AG09319 (cell line): ENCODE results near the gene RTP2.

Source experiments
- DNase-seq: peaks from one replicate; pipeline ENCODE4 v3.0.0-alpha.2; 2010; ENCODE audit warnings: low read depth; ENCODE audit errors: extremely low read depth
- TF ChIP-seq, protein P1 (sequence below): IDR thresholded peaks from 2 replicates; pipeline ENCODE4 v1.5.1; 2011; ENCODE audit warnings: low read depth, mild to moderate bottlenecking, inconsistent platforms, low read length, moderate library complexity

Gene RTP2, protein sequence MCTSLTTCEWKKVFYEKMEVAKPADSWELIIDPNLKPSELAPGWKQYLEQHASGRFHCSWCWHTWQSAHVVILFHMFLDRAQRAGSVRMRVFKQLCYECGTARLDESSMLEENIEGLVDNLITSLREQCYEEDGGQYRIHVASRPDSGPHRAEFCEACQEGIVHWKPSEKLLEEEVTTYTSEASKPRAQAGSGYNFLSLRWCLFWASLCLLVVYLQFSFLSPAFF

DNA sequence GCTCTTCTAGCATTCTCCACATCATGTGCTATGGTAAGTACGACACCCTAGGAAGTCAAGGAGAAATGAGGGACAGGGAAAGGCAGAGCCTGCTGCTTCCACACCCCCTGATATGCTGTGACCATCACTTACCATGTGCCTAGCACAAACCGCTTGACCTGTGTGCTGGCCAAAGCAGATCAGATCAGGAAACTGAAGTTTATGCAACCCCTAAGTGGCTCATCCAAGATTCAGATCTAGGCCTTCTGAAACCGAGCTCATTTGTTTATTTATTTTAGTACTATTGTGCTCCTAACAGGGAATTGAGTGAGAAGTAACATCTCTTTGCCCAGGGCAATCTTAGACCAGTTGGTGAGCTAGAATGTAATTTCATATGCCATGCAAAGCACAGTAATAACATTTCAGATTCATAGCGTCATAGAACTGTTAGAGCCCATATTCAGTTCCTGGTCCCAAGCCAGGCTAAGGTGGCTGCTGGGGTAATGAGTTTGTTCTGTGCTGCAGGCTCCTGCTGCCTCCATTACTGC lies at the start of gene RTP2:
RTP2 (minus strand) TSS at position 51 of the 527 bp plus-strand sequence. CDS start 429 bp downstream, outside the sequence.
- DNase-seq = peak; percentile 23
- TF ChIP-seq, protein P1, sequence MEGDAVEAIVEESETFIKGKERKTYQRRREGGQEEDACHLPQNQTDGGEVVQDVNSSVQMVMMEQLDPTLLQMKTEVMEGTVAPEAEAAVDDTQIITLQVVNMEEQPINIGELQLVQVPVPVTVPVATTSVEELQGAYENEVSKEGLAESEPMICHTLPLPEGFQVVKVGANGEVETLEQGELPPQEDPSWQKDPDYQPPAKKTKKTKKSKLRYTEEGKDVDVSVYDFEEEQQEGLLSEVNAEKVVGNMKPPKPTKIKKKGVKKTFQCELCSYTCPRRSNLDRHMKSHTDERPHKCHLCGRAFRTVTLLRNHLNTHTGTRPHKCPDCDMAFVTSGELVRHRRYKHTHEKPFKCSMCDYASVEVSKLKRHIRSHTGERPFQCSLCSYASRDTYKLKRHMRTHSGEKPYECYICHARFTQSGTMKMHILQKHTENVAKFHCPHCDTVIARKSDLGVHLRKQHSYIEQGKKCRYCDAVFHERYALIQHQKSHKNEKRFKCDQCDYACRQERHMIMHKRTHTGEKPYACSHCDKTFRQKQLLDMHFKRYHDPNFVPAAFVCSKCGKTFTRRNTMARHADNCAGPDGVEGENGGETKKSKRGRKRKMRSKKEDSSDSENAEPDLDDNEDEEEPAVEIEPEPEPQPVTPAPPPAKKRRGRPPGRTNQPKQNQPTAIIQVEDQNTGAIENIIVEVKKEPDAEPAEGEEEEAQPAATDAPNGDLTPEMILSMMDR = no peak

DNA sequence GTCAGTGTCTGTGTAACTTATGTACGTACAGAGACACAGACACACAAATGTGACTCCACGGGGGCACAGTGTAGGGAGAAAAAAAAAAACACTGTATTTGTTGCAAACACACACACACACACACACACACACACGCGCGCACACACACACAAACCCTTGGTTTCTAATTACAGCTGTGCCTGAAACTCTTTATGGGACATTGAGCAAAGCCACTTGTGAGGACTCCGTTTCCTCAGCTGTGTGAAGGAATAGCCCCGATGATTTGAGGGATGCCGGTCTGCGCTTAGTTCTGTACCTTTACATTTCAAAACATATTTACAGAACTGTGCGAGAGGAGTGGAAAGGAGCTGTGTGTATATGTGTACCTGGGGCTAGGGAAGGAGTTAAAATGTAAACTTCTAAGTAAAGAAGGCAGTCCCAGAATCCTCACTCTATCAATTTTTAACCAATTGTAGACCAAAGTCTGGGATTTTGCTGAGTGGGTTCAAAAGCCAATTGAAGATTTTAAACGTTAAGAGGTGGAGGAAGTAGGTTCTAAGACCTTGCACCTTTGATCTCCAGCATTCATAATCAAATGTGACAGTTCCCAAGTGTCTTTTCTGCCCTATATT lies 48.3 kb upstream of the RTP2 start:
- TF ChIP-seq, protein P1 = no peak
- DNase-seq = no peak

DNA sequence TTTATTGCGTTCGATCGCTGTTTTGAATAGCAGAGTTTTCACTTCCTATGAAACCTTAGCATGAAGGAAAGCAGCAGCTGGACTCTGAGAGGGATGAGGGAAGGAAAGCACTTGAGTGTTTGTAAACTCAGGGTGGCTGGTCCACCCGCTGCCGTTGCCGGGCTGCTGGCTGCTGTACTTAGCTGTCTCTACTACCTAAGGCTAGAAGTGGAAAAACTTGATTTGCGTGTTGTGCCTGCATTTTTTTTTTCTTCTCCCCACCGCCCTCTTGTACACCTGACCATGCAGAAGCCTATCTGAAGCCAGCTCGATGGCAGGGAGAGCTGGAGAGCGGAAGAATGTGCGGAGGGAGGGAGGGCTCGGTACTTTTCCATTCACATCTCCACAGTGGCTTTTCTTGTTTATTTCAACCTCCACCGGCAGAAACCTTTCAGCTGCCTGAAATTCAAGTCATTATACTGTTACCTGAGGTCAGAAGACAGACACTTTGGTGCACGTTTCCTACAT lies 47.7 kb upstream of the RTP2 start:
- no peak for DNase-seq
- TF ChIP-seq, protein P1 = no peak

DNA sequence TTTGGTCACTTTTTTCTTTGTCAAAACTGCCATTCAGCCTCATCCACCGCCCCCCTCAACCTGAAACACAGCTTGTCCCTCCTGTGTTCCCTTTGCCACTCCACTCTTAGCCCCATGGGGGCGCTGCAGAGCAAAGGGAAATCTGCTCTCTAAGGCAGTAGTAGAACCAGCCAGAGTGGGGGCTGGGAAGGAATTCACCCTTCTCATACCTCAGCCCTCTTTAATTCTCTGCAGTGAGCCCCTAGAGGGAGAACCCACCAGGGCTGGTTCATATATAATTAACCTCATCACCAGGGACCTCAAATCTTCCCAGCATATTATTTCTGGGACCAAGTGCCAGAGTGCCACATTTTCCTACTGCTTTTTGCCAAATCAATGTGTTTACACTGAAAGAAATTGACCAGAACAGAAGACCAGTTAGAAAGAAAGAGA lies 45.7 kb upstream of the RTP2 start:
- TF ChIP-seq, protein P1 = no peak; the same call in none of the 2 replicates

DNA sequence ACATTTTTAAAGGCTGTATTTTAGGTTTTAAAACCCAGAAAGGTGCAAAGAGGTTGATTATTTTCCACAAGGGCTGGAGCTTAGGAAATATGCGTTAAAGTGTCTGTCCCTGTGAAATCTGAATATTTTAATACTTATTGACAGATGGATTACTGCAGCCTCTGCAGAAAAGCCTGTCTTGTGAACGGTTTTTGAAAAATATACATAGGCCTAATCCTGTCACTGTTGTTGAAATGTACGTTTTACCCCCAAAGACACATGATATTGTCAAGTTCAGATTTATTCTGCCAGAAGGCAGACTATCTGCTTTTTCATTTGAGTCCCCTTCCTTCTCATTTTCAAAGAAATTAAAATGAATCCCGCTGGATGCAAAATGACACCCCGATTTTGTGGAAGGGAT lies 45.1 kb upstream of the RTP2 start:
- TF ChIP-seq, protein P1 = no peak
- DNase-seq = no peak

More for the DNA sequence above, 45.7 kb upstream of the RTP2 start:
- DNase-seq = no peak

DNA sequence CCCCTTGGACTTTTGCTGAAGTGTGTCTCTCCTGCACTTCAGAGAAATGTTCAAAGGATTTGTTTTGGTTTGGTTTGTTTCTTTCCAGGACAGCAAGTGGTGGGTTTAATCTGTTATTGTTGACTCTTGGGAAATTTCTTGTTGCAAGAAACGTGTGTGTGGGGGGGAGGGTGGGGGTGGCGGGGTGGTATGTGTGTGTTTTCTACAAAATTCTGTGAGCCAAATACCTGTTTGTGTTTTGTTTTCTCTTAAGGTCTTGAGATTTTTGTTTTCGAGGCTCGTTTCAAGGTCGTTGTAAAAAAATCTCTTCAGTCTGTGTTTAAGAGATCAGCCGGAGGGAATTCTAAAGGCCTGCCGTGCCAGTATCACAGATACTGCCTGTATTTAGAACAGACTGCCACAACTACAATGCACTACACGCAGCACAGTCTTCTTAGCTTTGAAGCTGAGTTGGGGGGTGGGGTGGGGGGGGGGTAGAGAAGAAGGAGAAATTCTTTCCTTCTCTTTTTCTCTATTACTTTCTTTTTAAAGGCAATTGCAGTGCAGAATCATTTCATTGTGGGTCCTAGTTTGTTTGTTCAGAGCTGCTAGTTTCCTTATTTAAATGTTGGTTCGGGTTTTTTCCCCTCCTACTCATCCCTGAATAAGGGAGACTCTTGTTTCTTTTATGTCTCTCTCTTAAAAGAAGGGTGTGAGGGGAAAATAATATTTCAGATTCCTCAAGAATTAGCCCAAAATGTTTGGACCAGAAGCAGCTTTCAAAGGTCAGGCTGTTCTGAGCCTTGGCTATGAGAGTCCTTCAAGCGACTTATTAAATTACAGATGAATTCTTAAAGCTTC lies 44.3 kb upstream of the RTP2 start:
- DNase-seq = no peak
- TF ChIP-seq, protein P1 = no peak
